Body of pancreas (tissue), 4 donors: ENCODE data around the gene ZBTB16. TPM values are rescaled to one million over a fixed set of nuclear protein-coding genes. Genes with fewer than 3 reads are reported as not detected.

Experiments
- ATAC-seq: fragments of 150-250 bp; one replicate; pipeline ENCODE4 v1.9.1; 2016
- DNase-seq, 4 donors: peaks; one replicate each; pipeline ENCODE4 v3.0.0-alpha.2; 2019
- H3K27ac ChIP-seq, 4 donors: fragments of 200-600 bp; sonication (generic); 1 replicate in 3 of 4; 2 replicates in 1 of 4; pipeline versions ENCODE4 v1.5.1 to v1.6.1; 2016 to 2019; ENCODE audit warnings: mild to moderate bottlenecking in 1 of 4, mixed read lengths in 1 of 4, moderate library complexity in 1 of 4
- H3K27me3 ChIP-seq, 2 donors: fragments of 200-600 bp; sonication (generic); one replicate each; pipeline ENCODE4 v1.6.0; 2016; ENCODE audit warnings: mild to moderate bottlenecking in 1 of 2
- H3K36me3 ChIP-seq, 2 donors: fragments of 200-600 bp; sonication (generic); replicated peaks in 1 of 2; 2 replicates each; pipeline ENCODE4 v1.5.1; 2016; ENCODE audit warnings: low read depth in 2 of 2; ENCODE audit not compliant: insufficient read depth in 1 of 2
- H3K4me1 ChIP-seq: fragments of 200-600 bp; sonication (generic); one replicate; pipeline ENCODE4 v1.6.0; 2016
- H3K4me3 ChIP-seq, 2 donors: fragments of 200-600 bp; sonication (generic); 1 replicate in 1 of 2; 2 replicates in 1 of 2; pipeline ENCODE4 v1.5.1; 2016 to 2019
- H3K9me3 ChIP-seq, 3 donors: fragments of 200-600 bp; sonication (generic); 1 replicate in 2 of 3; 2 replicates in 1 of 3; pipeline ENCODE4 v1.5.1; 2016
- POLR2A ChIP-seq, 3 donors: fragments of 450-650 bp; IDR thresholded peaks; one replicate each; pipeline ENCODE4 v1.6.1; 2016; ENCODE audit warnings: antibody characterized with exemption in 3 of 3, mild to moderate bottlenecking in 2 of 3
- WGBS, 2 donors: methylation state at CpG; one replicate each; pipeline ENCODE4 v1.1.5; 2017; 5-methylcytosine and 5-hydroxymethylcytosine counted together
- intact Hi-C: fragments of 100-400 bp; cut with DNase I; formaldehyde crosslinking; loops from one replicate; pipeline ENCODE4 v1.15.1; 2023
- total RNA-seq, 2 donors: library from RNA; depleted of rRNA; stranded (reverse); fragments of >200 nt; gene quantifications; one replicate each; pipeline ENCODE4 v1.1.0, GENCODE V29; 2016
- TF ChIP-seq, protein P1 (sequence below), 7 experiments: fragments of 450-650 bp in 4 of 7; fragments of 200-600 bp in 3 of 7; sonication (generic) in 3 of 7; IDR thresholded peaks; one replicate each; pipeline ENCODE4 v1.5.1; 2016 to 2019; ENCODE audit warnings: antibody characterized with exemption in 7 of 7

The ZBTB16 gene
- total RNA-seq, 2 donors from 2014 or later: 96.5 to 150 TPM

DNA sequence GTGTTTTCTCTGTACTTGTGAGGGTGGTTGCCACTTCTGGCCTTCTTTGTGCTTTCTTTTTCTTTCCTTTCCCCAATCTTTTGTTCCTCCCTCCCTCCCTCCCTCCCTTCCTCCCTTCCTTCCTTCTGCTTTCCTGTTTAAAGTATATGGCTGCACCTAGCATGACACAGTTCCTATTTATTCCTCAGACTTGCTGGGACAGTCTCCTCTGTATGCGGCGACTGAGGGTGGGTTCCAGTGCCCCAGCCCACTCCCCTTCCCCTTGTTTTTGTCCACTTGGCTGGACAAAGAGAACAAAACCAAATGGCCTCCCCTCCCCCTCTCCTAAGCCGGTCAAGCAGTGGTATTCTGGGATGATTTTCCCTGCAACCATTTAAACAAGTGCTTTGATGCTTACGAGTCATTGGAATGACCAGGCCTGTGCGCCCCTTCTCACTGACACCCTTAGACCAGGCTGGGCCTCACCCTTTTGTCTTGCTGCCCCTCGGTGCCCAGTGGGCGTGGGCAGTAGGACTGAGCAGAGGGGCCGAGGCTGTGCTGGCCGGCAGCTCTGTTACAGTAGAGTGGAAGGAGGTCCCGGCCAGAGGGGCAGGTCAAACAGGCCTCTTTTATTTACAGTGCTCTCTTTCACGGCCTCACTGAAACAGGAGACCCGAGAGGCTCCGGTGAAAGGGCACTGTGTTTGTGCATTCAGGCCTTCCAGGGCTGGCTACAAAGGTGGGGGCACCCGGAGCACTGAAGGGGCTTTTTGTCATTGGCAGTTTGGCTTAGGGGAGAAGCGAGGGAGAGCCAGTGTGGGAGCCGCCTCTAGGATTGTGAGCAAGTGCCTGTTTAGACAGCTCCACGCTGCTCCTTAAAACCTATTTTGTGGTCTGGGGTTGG lies 32.2 kb downstream of the ZBTB16 start:
- Histone ChIP-seq H3K4me3 (no peak overlapping the region), H3K36me3 (no peaks in the 10 kb centered on the region), H3K4me1 (peaks cover 98% of the 10 kb centered on the region), H3K27ac (peak overlapping the region; percentile 6 to 18 (median 11)), H3K27me3 (no peaks in the 10 kb centered on the region), H3K9me3 (no peaks in the 10 kb centered on the region)
- ATAC-seq (no peak), DNase-seq (peak in 1 of 4 donors; percentile 10)
- WGBS, 2 donors: 73 to 85% methylated on average over 16 to 17 of the region's 17 CpGs
- intact Hi-C loops: no loop called here
- TF ChIP-seq, protein P1, sequence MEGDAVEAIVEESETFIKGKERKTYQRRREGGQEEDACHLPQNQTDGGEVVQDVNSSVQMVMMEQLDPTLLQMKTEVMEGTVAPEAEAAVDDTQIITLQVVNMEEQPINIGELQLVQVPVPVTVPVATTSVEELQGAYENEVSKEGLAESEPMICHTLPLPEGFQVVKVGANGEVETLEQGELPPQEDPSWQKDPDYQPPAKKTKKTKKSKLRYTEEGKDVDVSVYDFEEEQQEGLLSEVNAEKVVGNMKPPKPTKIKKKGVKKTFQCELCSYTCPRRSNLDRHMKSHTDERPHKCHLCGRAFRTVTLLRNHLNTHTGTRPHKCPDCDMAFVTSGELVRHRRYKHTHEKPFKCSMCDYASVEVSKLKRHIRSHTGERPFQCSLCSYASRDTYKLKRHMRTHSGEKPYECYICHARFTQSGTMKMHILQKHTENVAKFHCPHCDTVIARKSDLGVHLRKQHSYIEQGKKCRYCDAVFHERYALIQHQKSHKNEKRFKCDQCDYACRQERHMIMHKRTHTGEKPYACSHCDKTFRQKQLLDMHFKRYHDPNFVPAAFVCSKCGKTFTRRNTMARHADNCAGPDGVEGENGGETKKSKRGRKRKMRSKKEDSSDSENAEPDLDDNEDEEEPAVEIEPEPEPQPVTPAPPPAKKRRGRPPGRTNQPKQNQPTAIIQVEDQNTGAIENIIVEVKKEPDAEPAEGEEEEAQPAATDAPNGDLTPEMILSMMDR (IDR thresholded peaks at IDR 0.05): no peak
- TF ChIP-seq POLR2A (IDR thresholded peaks at IDR 0.05): no peak

DNA sequence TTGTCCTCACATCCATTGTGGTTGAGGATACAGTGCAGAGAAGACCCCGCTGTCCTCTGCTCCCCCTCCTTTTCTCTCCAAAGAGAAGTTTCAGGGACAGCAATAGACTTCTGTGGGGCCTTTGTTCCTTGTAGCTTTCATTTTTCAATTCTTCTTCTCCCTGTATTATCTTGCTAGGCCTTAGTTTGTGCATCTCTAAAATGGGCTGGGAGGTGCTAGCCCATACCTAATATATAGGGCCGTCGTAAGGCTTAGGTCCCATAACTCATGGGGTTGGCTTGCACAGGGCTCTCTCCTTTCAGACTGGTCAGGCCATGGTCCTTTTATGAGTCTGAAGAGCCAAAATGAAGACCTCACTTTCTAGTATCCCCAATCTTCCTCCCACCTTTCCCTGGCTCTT lies 33.0 kb downstream of the ZBTB16 start:
- Histone ChIP-seq H3K9me3 (no peaks in the 10 kb centered on the region), H3K4me3 (no peak overlapping the region), H3K4me1 (peaks cover 98% of the 10 kb centered on the region), H3K36me3 (no peaks in the 10 kb centered on the region), H3K27me3 (no peaks in the 10 kb centered on the region), H3K27ac (peak overlapping the region in 3 of 4 donors; percentile 11 to 18 (median 11))
- ATAC-seq (no peak), DNase-seq (no peak)
- TF ChIP-seq, protein P1 (IDR thresholded peaks at IDR 0.05): no peak
- no peak for TF ChIP-seq POLR2A (IDR thresholded peaks at IDR 0.05)
- WGBS, 2 donors: 81 to 97% methylated on average over 3 of the region's 3 CpGs
- intact Hi-C loops: no loop called here

DNA sequence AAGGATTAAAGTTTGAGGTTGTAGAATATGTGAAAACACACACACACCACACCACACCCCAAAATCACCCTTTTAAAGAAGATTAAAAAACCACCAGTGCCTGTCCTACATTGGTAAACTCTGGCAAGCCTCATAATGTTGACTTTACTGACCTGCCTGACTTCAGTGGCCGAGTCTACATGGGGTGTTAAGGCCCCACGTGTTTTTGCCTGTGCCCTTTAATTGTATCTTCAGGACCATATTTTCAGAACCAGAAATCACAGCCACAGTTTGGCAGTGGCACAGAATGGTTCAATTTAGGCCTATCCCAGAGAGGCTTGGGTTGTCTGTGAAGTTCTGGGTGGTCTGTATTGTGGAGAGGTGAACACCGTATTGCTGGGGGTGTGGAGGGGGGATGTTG lies 33.4 kb downstream of the ZBTB16 start:
- WGBS, 2 donors: 54 to 58% methylated on average over 3 of the region's 3 CpGs
- H3K4me1 ChIP-seq: peaks cover 98% of the 10 kb centered on the region

DNA sequence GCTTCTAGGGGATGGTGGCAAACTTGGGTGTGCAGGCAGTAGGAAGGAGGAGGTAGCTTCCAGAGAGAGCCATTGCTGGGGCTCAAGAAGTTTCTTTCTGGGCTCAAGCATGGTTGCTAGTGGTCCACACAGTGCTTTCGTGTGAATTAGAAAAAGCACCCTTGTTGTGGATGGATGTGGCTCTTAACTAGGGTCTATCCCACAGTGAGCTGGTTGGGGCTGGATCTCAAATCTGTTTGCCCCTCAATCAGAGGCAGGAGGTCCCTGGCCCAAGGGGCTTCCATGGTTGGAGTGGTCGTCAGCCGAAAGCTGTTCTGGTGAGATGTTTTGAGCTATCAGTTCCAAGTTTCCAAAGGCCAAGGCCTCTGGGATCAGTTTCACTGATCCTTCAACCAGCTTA lies 35.0 kb downstream of the ZBTB16 start:
- 82 to 100% methylated on average over 1 to 3 of the region's 3 CpGs for WGBS, 2 donors
- H3K9me3 ChIP-seq: no peaks in the 10 kb centered on the region
- intact Hi-C loops: no loop called here
- no peak for ATAC-seq
- no peak overlapping the region for H3K4me3 ChIP-seq
- H3K36me3 ChIP-seq: no peaks in the 10 kb centered on the region
- peaks cover 95% of the 10 kb centered on the region for H3K4me1 ChIP-seq
- H3K27ac ChIP-seq: no peak overlapping the region
- no peak for DNase-seq
- H3K27me3 ChIP-seq: no peaks in the 10 kb centered on the region
- no peak for TF ChIP-seq POLR2A (IDR thresholded peaks at IDR 0.05)
- TF ChIP-seq, protein P1 (IDR thresholded peaks at IDR 0.05): no peak

More for the DNA sequence above, 33.4 kb downstream of the ZBTB16 start:
- intact Hi-C loops: no loop called here
- TF ChIP-seq, protein P1 (IDR thresholded peaks at IDR 0.05): no peak
- no peak for TF ChIP-seq POLR2A (IDR thresholded peaks at IDR 0.05)
- no peaks in the 10 kb centered on the region for H3K36me3 ChIP-seq
- H3K9me3 ChIP-seq: no peaks in the 10 kb centered on the region
- no peaks in the 10 kb centered on the region for H3K27me3 ChIP-seq
- DNase-seq (no peak), ATAC-seq (no peak)
- H3K4me3 ChIP-seq: no peak overlapping the region
- peak overlapping the region in 3 of 4 donors; percentile 22 to 56 (median 51) for H3K27ac ChIP-seq
